ENCODE data around the gene RUNX2.
"Not testable (repeated sequence)": the region's sequence is repeated elsewhere in the genome, so short reads cannot be mapped to it uniquely, and the experiment has no call there.

Gene RUNX2

GRCh38 chr6:45531999-45532595 is 204.0 kb downstream of the RUNX2 start:
- DNase-seq = no peak

- no peak for DNase-seq
Measured at GRCh38 chr6:45532721-45533210, 204.6 kb downstream of the RUNX2 start.

- no peak for DNase-seq
Measured at GRCh38 chr6:45533386-45533785, 205.3 kb downstream of the RUNX2 start.

GRCh38 chr6:45535933-45536332 is 207.8 kb downstream of the RUNX2 start:
- no peak for DNase-seq

GRCh38 chr6:45537539-45537938 is 209.4 kb downstream of the RUNX2 start:
- DNase-seq = no peak

GRCh38 chr6:45538641-45539547 is 210.8 kb downstream of the RUNX2 start:
- DNase-seq = no peak

GRCh38 chr6:45540375-45540920 is 212.3 kb downstream of the RUNX2 start:
- DNase-seq = no peak

- no peak for DNase-seq
Measured at GRCh38 chr6:45541934-45542333, 213.8 kb downstream of the RUNX2 start.

GRCh38 chr6:45543298-45544235 is 215.4 kb downstream of the RUNX2 start:
- no peak for DNase-seq

- DNase-seq = no peak
Measured at GRCh38 chr6:45545416-45545815, 217.3 kb downstream of the RUNX2 start.

GRCh38 chr6:45548657-45549515 is 220.8 kb downstream of the RUNX2 start:
- no peak for DNase-seq

GRCh38 chr6:45552536-45552935 is 224.4 kb downstream of the RUNX2 start:
- DNase-seq = no peak

GRCh38 chr6:45553730-45554344 is 225.7 kb downstream of the RUNX2 start:
- DNase-seq = no peak

GRCh38 chr6:45554591-45554990 is 226.5 kb downstream of the RUNX2 start:
- DNase-seq = no peak

GRCh38 chr6:45555981-45556771 is 228.0 kb downstream of the RUNX2 start:
- no peak for DNase-seq

- no peak for DNase-seq
Measured at GRCh38 chr6:45556828-45557227, 228.7 kb downstream of the RUNX2 start.

GRCh38 chr6:45557454-45557853 is 229.3 kb downstream of the RUNX2 start:
- no peak for DNase-seq

- no peak for DNase-seq
Measured at GRCh38 chr6:45558858-45559257, 230.7 kb downstream of the RUNX2 start.

GRCh38 chr6:45560321-45560820 is 232.2 kb downstream of the RUNX2 start:
- DNase-seq = not testable (repeated sequence)

GRCh38 chr6:45562171-45562570 is 234.0 kb downstream of the RUNX2 start:
- no peak for DNase-seq
